Smooth muscle cell (in vitro differentiated cells): Measurements from ENCODE around the gene MOB3C. TPM values are rescaled to one million over a fixed set of nuclear protein-coding genes. Genes with fewer than 3 reads are reported as not detected.

Experiments used
- DNase-seq: peaks from one replicate; lab custom pipeline; 2025; ENCODE audit not compliant: unreplicated experiment; lab: John Stamatoyannopoulos, UW
- H2AFZ ChIP-seq: fragments of 200-600 bp; sonication (generic); 2 replicates; pipeline ENCODE4 v1.6.0; 2016; ENCODE audit warnings: antibody characterized with exemption, low read depth, mild to moderate bottlenecking
- H3F3A ChIP-seq: fragments of 200-600 bp; sonication (generic); 2 replicates; pipeline ENCODE4 v1.6.0; 2017; ENCODE audit warnings: antibody characterized with exemption, low read depth
- H3K27ac ChIP-seq: fragments of 200-600 bp; sonication (generic); 2 replicates; pipeline ENCODE4 v1.5.1; 2016; ENCODE audit warnings: low read depth, mild to moderate bottlenecking
- H3K27me3 ChIP-seq: fragments of 200-600 bp; sonication (generic); 2 replicates; pipeline ENCODE4 v1.6.1; 2016; ENCODE audit warnings: low read depth, mild to moderate bottlenecking
- H3K36me3 ChIP-seq: fragments of 200-600 bp; sonication (generic); 2 replicates; pipeline ENCODE4 v1.5.1; 2016; ENCODE audit warnings: low read depth
- H3K4me1 ChIP-seq: fragments of 200-600 bp; sonication (generic); 2 replicates; pipeline ENCODE4 v1.5.1; 2016; ENCODE audit warnings: low read depth
- H3K4me2 ChIP-seq: fragments of 200-600 bp; sonication (generic); 2 replicates; pipeline ENCODE4 v1.6.0; 2016; ENCODE audit warnings: mild to moderate bottlenecking
- H3K4me3 ChIP-seq: fragments of 200-600 bp; sonication (generic); 2 replicates; pipeline ENCODE4 v1.5.1; 2016; ENCODE audit warnings: mild to moderate bottlenecking
- H3K79me2 ChIP-seq: fragments of 200-600 bp; sonication (generic); 2 replicates; pipeline ENCODE4 v1.6.0; 2016; ENCODE audit warnings: low read depth, mild to moderate bottlenecking
- H3K9ac ChIP-seq: fragments of 200-600 bp; sonication (generic); 2 replicates; pipeline ENCODE4 v1.6.0; 2016; ENCODE audit warnings: low read depth
- H3K9me3 ChIP-seq: fragments of 200-600 bp; sonication (generic); replicated peaks from 2 replicates; pipeline ENCODE4 v1.5.1; 2016; ENCODE audit warnings: low read depth
- H4K20me1 ChIP-seq: fragments of 200-600 bp; sonication (generic); 2 replicates; pipeline ENCODE4 v1.6.0; 2016; ENCODE audit warnings: low read depth
- WGBS: methylation state at CpG from one replicate; pipeline ENCODE4 v1.1.7; 2016; ENCODE audit warnings: low lambda C conversion rate; 5-methylcytosine and 5-hydroxymethylcytosine counted together
- polyA plus RNA-seq: library from polyadenylated mRNA; unstranded; fragments of >200 nt; fragmentation: Nextera tagmentation; extraction: Ambion mirVana; gene quantifications from 2 replicates; pipeline ENCODE4 v1.2.1, GENCODE V29; 2016
- total RNA-seq: library from RNA; depleted of rRNA; stranded (reverse); fragments of >200 nt; gene quantifications from 2 replicates; pipeline ENCODE4 v1.2.3, GENCODE V29; 2014
- TF ChIP-seq, protein P1 (sequence below): fragments of 200-600 bp; sonication (generic); IDR thresholded peaks from 2 replicates; pipeline ENCODE4 v1.5.1; 2017; ENCODE audit warnings: borderline replicate concordance, mild to moderate bottlenecking, antibody characterized with exemption; ENCODE audit not compliant: insufficient read depth, poor library complexity, severe bottlenecking

The MOB3C gene
- total and polyA plus RNA-seq, 2 experiments from 2014 or later, result 5.3 to 5.5 TPM

DNA sequence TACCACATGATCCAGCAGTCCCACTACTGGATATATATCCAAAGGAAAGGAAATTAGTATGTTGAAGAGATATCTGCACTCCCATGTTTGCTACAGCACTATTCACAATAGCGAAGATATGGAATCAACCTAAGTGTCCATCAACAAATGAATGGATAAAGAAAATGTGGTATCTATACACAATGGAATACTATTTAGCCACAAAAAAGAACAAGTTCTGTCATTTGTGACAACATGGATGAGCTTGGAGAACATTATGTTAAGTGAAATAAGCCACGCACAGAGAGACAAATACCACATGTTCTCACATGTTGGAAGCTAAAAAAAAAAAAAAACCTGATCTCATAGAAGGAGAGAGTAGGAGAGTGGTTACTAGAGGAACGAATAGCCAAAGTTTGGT, 33.9 kb upstream of the MOB3C start:
- no peak for DNase-seq

DNA sequence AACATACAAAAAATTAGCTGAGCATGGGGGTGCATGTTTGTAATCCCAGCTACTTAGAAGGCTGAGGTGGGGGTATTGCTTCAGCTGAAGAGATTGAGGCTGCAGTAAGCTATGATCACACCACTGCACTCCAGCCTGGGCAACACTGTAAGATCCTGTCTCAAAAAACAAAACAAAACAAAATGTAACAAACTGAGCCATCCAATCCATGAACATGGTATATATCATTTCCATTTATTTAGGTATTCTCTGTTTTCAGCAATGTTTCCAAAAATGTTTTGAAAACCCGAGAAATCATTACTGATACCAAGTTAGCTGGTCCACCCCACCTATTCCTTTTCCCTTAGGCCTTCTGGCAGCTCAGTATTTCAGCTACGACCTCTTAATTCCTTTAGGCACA, 33.2 kb upstream of the MOB3C start:
- Histone ChIP-seq H3K4me3 (no peak overlapping the region), H3K9me3 (no peaks in the 10 kb centered on the region), H3K36me3 (peaks cover 14% of the 10 kb centered on the region), H3K4me1 (no peaks in the 10 kb centered on the region), H3F3A (no peaks in the 10 kb centered on the region), H3K27me3 (no peaks in the 10 kb centered on the region), H3K9ac (no peak overlapping the region), H3K27ac (no peak overlapping the region), H4K20me1 (no peaks in the 10 kb centered on the region), H3K79me2 (no peaks in the 10 kb centered on the region), H3K4me2 (no peak overlapping the region), H2AFZ (no peak overlapping the region)
- TF ChIP-seq, protein P1, sequence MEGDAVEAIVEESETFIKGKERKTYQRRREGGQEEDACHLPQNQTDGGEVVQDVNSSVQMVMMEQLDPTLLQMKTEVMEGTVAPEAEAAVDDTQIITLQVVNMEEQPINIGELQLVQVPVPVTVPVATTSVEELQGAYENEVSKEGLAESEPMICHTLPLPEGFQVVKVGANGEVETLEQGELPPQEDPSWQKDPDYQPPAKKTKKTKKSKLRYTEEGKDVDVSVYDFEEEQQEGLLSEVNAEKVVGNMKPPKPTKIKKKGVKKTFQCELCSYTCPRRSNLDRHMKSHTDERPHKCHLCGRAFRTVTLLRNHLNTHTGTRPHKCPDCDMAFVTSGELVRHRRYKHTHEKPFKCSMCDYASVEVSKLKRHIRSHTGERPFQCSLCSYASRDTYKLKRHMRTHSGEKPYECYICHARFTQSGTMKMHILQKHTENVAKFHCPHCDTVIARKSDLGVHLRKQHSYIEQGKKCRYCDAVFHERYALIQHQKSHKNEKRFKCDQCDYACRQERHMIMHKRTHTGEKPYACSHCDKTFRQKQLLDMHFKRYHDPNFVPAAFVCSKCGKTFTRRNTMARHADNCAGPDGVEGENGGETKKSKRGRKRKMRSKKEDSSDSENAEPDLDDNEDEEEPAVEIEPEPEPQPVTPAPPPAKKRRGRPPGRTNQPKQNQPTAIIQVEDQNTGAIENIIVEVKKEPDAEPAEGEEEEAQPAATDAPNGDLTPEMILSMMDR, result no peak
- WGBS, result 97% methylated on average over 2 of the region's 2 CpGs
- no peak for DNase-seq

More for the DNA sequence above, 33.9 kb upstream of the MOB3C start:
- H3K79me2 ChIP-seq, result no peaks in the 10 kb centered on the region
- no peaks in the 10 kb centered on the region for H3K9me3 ChIP-seq
- no peak overlapping the region for H3K27ac ChIP-seq
- TF ChIP-seq, protein P1, result no peak
- H3K4me2 ChIP-seq, result no peak overlapping the region
- no peak overlapping the region for H3K4me3 ChIP-seq
- H3K36me3 ChIP-seq, result peaks cover 18% of the 10 kb centered on the region
- H2AFZ ChIP-seq, result no peak overlapping the region
- no peaks in the 10 kb centered on the region for H3K4me1 ChIP-seq
- H3K9ac ChIP-seq, result no peak overlapping the region
- H3F3A ChIP-seq, result no peaks in the 10 kb centered on the region
- WGBS, result 98% methylated on average over 3 of the region's 3 CpGs
- H4K20me1 ChIP-seq, result no peaks in the 10 kb centered on the region
- no peaks in the 10 kb centered on the region for H3K27me3 ChIP-seq

DNA sequence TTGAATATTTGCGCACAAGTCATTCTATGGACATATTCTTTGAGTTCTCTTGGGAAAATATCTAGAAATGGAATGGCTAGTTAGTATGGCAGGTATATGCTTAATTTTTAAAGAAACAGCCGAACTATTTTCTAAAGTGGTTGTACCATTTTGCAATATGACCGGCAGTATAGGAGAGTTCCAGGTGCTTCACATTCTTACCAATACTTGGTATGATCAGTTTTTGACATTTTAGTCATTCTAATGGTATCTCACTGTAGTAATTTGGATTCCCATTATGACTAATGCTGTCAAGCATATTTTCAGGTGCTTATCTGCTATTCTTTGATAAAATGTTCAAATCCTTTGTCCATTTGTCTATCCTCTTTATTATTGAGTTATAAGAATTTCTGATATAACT, 31.0 kb upstream of the MOB3C start:
- Histone ChIP-seq H3K4me2 (no peak overlapping the region), H2AFZ (no peak overlapping the region), H3K79me2 (no peaks in the 10 kb centered on the region), H3K27me3 (no peaks in the 10 kb centered on the region), H3F3A (no peaks in the 10 kb centered on the region), H3K4me1 (no peaks in the 10 kb centered on the region), H3K9ac (no peak overlapping the region), H3K9me3 (no peaks in the 10 kb centered on the region), H3K36me3 (peaks cover 12% of the 10 kb centered on the region), H3K4me3 (no peak overlapping the region), H3K27ac (no peak overlapping the region), H4K20me1 (no peaks in the 10 kb centered on the region)
- no peak for DNase-seq
- TF ChIP-seq, protein P1, result no peak
- 99% methylated on average over 3 of the region's 3 CpGs for WGBS

DNA sequence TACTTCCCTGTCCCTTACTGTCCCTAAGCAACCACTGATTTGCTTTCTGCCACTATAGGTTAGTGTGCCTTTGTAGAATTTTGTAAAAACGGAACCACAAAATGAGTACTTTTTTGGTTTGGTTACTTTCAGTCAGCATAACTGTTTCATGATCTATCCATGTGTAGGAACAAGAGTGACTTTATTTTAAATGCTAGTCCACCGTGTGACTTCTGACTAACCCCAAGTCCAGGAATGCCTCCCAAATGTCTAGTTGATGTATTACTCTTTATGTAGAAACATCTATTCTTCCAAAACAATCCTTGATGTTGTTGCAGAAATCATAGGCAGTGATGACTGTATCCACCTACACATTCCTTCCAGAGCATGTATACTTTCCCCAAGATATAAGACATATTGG, 30.2 kb upstream of the MOB3C start:
- Histone ChIP-seq H3K4me1 (no peaks in the 10 kb centered on the region), H3K4me2 (no peak overlapping the region), H3K9ac (no peak overlapping the region), H3K4me3 (no peak overlapping the region), H4K20me1 (no peaks in the 10 kb centered on the region), H2AFZ (no peak overlapping the region), H3F3A (no peaks in the 10 kb centered on the region), H3K27me3 (no peaks in the 10 kb centered on the region), H3K27ac (no peak overlapping the region), H3K79me2 (no peaks in the 10 kb centered on the region), H3K36me3 (peaks cover 12% of the 10 kb centered on the region), H3K9me3 (no peaks in the 10 kb centered on the region)
- TF ChIP-seq, protein P1, result no peak
- no peak for DNase-seq
- 90% methylated on average over 2 of the region's 2 CpGs for WGBS
